SK-N-SH treated with all-trans-retinoic acid at 6 μM for 48 hours (cell line): ENCODE measurements around the gene FASTKD3.

ENCODE experiments used
- CSDC2 ChIP-seq: fragments of 250-450 bp; sonication (Bioruptor Pico); IDR thresholded peaks from 2 replicates; pipeline ENCODE4 v1.5.0; 2020; ENCODE audit warnings: mild to moderate bottlenecking, moderate library complexity
- PPARA ChIP-seq: fragments of 250-450 bp; sonication (Bioruptor Pico); IDR thresholded peaks from 2 replicates; pipeline ENCODE4 v1.5.0; 2020; ENCODE audit warnings: mild to moderate bottlenecking, borderline replicate concordance
- ZFP3 ChIP-seq: fragments of 250-450 bp; sonication (Bioruptor Pico); IDR thresholded peaks from 2 replicates; pipeline ENCODE4 v1.5.0; 2020; ENCODE audit warnings: mild to moderate bottlenecking, moderate library complexity
- ZFP30 ChIP-seq: fragments of 450-650 bp; formaldehyde crosslinking; IDR thresholded peaks from 2 replicates; pipeline ENCODE4 v1.5.0; 2022; ENCODE audit warnings: mild to moderate bottlenecking, moderate library complexity
- ZNF8 ChIP-seq: fragments of 450-650 bp; formaldehyde crosslinking; IDR thresholded peaks from 2 replicates; pipeline ENCODE4 v1.5.0; 2020; ENCODE audit warnings: mild to moderate bottlenecking, moderate library complexity
- TF ChIP-seq, protein P1 (sequence below): fragments of 250-450 bp; sonication (Bioruptor Pico); IDR thresholded peaks from 2 replicates; pipeline ENCODE4 v1.8.0; 2021; ENCODE audit warnings: low read depth, mild to moderate bottlenecking, moderate library complexity, borderline replicate concordance
- TF ChIP-seq, protein P2 (sequence below): fragments of 250-450 bp; sonication (Bioruptor Pico); IDR thresholded peaks from 2 replicates; pipeline ENCODE4 v1.8.0; 2020; ENCODE audit warnings: mild to moderate bottlenecking, moderate library complexity, borderline replicate concordance

DNA sequence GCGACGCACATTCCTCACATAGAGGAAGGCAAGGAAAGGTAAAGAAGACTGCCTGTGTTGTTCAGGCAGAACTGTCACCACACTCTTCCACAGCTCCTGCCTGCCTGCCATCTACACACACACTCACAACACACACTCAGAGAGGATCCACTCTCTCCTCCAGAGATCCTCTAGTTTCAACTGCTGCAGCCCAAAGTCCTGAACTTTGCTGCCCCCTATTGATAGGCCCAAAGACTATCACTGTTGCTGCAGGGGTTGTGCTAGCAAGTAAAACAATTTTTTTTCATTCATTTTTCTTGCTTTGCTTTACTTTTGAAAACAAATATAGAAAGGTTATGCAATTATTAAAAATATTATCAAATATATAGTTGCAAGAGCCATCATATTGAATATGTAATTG is 12.0 kb downstream of the FASTKD3 start:
- TF ChIP-seq ZFP30 (CRISPR knock-in tag) (no peak), ZFP3 (CRISPR knock-in tag) (no peak), CSDC2 (no peak), PPARA (CRISPR knock-in tag) (no peak), ZNF8 (no peak)
- TF ChIP-seq, protein P1, sequence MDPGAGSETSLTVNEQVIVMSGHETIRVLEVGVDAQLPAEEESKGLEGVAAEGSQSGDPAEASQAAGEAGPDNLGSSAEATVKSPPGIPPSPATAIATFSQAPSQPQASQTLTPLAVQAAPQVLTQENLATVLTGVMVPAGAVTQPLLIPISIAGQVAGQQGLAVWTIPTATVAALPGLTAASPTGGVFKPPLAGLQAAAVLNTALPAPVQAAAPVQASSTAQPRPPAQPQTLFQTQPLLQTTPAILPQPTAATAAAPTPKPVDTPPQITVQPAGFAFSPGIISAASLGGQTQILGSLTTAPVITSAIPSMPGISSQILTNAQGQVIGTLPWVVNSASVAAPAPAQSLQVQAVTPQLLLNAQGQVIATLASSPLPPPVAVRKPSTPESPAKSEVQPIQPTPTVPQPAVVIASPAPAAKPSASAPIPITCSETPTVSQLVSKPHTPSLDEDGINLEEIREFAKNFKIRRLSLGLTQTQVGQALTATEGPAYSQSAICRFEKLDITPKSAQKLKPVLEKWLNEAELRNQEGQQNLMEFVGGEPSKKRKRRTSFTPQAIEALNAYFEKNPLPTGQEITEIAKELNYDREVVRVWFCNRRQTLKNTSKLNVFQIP (CRISPR knock-in tag) = no peak
- TF ChIP-seq, protein P2, sequence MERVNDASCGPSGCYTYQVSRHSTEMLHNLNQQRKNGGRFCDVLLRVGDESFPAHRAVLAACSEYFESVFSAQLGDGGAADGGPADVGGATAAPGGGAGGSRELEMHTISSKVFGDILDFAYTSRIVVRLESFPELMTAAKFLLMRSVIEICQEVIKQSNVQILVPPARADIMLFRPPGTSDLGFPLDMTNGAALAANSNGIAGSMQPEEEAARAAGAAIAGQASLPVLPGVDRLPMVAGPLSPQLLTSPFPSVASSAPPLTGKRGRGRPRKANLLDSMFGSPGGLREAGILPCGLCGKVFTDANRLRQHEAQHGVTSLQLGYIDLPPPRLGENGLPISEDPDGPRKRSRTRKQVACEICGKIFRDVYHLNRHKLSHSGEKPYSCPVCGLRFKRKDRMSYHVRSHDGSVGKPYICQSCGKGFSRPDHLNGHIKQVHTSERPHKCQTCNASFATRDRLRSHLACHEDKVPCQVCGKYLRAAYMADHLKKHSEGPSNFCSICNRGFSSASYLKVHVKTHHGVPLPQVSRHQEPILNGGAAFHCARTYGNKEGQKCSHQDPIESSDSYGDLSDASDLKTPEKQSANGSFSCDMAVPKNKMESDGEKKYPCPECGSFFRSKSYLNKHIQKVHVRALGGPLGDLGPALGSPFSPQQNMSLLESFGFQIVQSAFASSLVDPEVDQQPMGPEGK = no peak
